Activated naive CD4-positive, alpha-beta T cell treated with anti-CD3 and anti-CD28 coated beads, Interleukin-2, amount 10 ng/mL, durations not matched to agents 7 days and 5 days (primary cell): ENCODE data around the gene OST4.
"Not testable (repeated sequence)": the region's sequence is repeated elsewhere in the genome, so short reads cannot be mapped to it uniquely, and the experiment has no call there.

Experiments
- CTCF ChIA-PET: fragments of 350-600 bp; sonication (Branson Sonifier 250); formaldehyde crosslinking; loops from one replicate; lab custom pipeline; 2021; ENCODE audit warnings: antibody characterized with exemption; lab: Charles Lee
- DNase-seq: peaks from one replicate; pipeline ENCODE4 v3.0.0-alpha.2; 2020
- H3K27ac Mint-ChIP-seq: one replicate; pipeline ENCODE4 v1.8.0; 2021; ENCODE audit warnings: mild to moderate bottlenecking, moderate library complexity, mixed read lengths
- H3K27me3 Mint-ChIP-seq: one replicate; pipeline ENCODE4 v1.8.0; 2021; ENCODE audit warnings: mild to moderate bottlenecking, mixed read lengths
- H3K36me3 Mint-ChIP-seq: one replicate; pipeline ENCODE4 v1.8.0; 2021; ENCODE audit warnings: mixed read lengths
- H3K4me1 Mint-ChIP-seq: one replicate; pipeline ENCODE4 v1.8.0; 2021; ENCODE audit warnings: mixed read lengths
- H3K4me3 Mint-ChIP-seq: one replicate; pipeline ENCODE4 v1.8.0; 2021; ENCODE audit warnings: mild to moderate bottlenecking, moderate library complexity, mixed read lengths
- H3K9me3 Mint-ChIP-seq: one replicate; pipeline ENCODE4 v1.8.0; 2021; ENCODE audit warnings: mixed read lengths

OST4 gene

DNA sequence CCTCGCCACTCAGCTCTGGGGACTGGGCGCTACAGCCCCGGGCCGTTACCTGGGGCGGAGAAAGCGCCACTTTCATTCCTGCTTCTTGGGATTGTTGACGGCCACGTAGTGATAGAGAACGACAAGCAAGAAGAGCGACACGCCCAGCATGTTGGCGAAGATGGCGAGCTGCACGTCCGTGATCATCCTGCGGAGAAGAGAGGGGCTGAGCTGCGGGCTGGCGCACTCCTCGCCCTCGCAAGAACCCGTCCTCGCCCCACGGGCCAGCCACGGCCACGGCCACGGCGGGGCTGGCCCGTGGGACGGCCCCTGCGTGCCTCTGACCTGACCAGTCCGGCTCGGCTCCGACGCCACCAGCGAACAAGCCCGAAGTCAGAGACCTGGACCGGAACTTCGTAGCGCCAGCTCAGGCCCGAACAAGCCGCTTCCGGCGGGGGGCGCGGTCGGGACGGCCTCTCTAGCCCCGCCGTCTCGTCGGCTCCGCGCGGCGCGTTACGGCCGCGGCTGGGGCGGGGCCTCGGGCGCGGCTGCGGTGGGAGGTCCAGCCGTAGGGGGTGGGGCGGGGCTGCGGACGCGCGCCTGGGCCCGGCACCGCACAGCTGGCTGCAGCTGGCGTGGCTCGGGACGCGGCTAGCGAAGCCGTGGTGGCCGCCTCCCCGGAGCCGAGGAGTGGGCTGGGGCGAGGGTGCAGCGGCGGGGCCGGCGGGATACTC is at the start of gene OST4:
OST4 (minus strand) TSS at position 378 of the 713 bp plus-strand sequence.
- CTCF ChIA-PET, result interaction anchor here (1.0 to 1.6 kb wide), 3 partner anchors 10 to 110 kb away, joined by 3 to 6 read pairs (median 5); partner anchors contain the start of gene AGBL5
- H3K9me3 Mint-ChIP-seq, result no peaks in the 10 kb centered on the region
- H3K4me1 Mint-ChIP-seq, result peaks cover 74% of the 10 kb centered on the region
- DNase-seq, result peak; percentile 93
- peaks cover 4% of the 10 kb centered on the region for H3K27me3 Mint-ChIP-seq
- peak within 1 kb of the TSS; percentile 99 for H3K4me3 Mint-ChIP-seq
- peak within 1 kb of the TSS; percentile 98 for H3K27ac Mint-ChIP-seq
- H3K36me3 Mint-ChIP-seq, result peaks cover 36% of the 10 kb centered on the region

DNA sequence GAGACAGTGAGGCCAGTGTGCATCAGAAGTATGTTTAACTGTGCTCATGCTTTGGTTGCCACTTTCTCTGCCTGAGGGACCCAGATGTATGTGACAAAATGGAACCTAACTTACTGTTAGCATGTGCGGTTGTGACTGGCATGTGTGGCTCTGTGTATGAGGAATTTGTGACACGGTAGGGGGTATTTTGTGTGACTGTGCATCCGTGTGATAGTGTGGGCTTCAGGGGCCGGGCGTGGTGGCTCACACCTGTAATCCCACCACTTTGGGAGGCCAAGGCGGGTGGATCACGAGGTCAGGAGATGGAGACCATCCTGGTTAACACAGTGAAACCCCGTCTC is 47.8 kb upstream of the OST4 start:
- CTCF ChIA-PET, DNase-seq, H3K27ac Mint-ChIP-seq, H3K9me3 Mint-ChIP-seq, H3K36me3 Mint-ChIP-seq: not testable (repeated sequence)
- H3K27me3 Mint-ChIP-seq, result peaks cover 72% of the 10 kb centered on the region
- H3K4me1 Mint-ChIP-seq, result peaks cover 22% of the 10 kb centered on the region
- peak overlapping the region; percentile 77 for H3K4me3 Mint-ChIP-seq

DNA sequence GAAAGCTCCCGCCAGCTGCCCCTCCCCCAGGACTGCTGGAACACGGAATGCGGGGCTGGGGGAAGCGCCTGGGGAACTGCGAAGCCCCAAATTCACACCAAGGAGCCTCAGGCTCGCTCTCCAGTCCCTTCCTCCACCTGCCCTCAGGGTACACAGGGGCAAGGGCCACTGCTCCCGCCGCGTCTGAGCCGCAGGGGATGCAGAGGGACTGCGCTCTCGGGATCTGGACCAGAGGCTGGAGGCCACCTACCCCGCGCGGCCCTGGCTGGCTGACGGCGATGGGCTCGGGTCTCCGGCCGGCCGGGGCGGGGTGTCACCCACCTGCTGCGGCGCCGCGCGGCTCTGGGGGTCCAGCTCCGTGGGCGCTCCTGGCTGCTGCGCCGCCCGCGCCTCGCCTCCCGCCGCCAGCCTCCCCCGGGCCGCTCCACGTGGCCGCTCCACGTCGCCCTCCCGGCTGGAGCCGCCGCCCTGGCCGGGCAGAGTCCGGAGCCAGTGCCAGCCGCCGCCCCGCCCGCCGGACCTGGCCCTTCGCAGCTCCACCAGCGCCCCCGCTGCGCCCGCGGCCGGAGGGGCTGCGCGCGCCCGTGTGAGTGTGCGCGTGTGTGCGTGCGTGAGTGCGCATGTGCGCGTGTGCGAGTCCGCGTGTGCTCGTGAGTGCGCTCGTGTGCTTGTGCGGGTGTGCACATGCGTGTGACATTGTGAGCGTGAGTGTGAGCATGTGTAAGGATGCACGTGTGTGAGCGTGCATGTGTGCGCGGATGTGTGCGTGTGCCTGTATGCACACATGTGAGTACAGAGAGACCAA is 47.3 kb upstream of the OST4 start, which contains the start of gene CGREF1:
CGREF1 (minus strand) TSS at position 604 of the 805 bp plus-strand sequence. CDS start 14,762 bp downstream, outside the sequence.
- H3K27me3 Mint-ChIP-seq, result peaks cover 74% of the 10 kb centered on the region
- peak within 1 kb of the TSS; percentile 77 for H3K4me3 Mint-ChIP-seq
- no peaks in the 10 kb centered on the region for H3K36me3 Mint-ChIP-seq
- no peak within 1 kb of the TSS for H3K27ac Mint-ChIP-seq
- peak; percentile 32 for DNase-seq
- no peaks in the 10 kb centered on the region for H3K9me3 Mint-ChIP-seq
- peaks cover 19% of the 10 kb centered on the region for H3K4me1 Mint-ChIP-seq
- CTCF ChIA-PET, result no interaction called here

DNA sequence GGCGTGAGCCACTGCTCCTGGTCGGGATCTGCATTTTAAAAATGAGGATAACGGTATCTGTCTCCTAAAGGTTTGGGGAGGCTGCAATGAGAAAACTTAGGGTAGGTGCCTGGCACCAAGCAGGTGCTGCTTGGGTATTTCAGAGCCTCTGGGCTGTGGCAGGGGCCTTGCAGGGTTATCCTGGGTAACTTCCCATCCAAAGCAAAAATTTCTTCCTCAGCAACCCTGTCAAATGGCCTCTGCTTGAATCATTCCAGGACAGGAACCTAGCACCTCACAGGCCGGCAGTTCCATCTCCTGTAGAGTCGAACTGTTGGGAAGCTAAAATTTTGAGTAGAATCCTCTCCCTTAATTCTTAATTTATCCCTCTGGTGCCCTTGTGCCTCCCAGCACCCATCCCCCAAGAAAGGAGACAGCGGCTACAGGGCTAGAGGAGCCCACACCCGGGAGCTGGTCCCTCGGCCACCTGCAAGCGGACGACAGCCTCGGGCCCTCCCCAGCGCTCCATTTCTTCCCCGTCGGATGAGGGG is 46.6 kb upstream of the OST4 start:
- Mint-ChIP-seq H3K4me3 (peak overlapping the region; percentile 13), H3K27ac (no peak overlapping the region), H3K36me3 (no peaks in the 10 kb centered on the region), H3K27me3 (peaks cover 74% of the 10 kb centered on the region), H3K4me1 (peaks cover 15% of the 10 kb centered on the region), H3K9me3 (no peaks in the 10 kb centered on the region)
- DNase-seq, result no peak
- CTCF ChIA-PET, result interaction anchor here (0.6 kb wide), 1 partner anchor 51 kb away, joined by 5 read pairs; no protein-coding TSS in a partner anchor

DNA sequence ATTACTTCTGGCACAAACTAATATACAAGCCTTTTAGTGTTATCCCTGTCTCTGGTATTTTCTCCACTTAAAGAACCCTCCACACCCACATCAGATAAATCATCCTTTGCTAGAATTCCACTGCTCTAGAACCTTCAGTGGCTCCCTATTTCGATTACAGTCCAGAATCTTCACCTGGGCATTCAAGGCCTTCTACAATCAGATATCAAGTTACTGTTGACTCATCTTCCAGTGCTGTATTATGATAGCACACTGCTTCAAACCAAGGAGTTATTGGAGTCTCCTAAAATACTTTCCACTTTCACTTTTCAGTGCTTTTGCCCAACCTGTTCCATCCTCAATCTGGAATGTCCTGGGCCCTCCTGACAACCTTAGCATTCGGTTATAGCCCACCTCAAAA is 44.1 kb upstream of the OST4 start:
- no peaks in the 10 kb centered on the region for H3K36me3 Mint-ChIP-seq
- no peak overlapping the region for H3K4me3 Mint-ChIP-seq
- no peak overlapping the region for H3K27ac Mint-ChIP-seq
- H3K9me3 Mint-ChIP-seq, result no peaks in the 10 kb centered on the region
- DNase-seq, result no peak
- CTCF ChIA-PET, result interaction anchor here (0.8 to 1.9 kb wide), 2 partner anchors 12 to 15 kb away, joined by 3 to 6 read pairs; no protein-coding TSS in a partner anchor
- H3K27me3 Mint-ChIP-seq, result peaks cover 54% of the 10 kb centered on the region
- peaks cover 13% of the 10 kb centered on the region for H3K4me1 Mint-ChIP-seq

DNA sequence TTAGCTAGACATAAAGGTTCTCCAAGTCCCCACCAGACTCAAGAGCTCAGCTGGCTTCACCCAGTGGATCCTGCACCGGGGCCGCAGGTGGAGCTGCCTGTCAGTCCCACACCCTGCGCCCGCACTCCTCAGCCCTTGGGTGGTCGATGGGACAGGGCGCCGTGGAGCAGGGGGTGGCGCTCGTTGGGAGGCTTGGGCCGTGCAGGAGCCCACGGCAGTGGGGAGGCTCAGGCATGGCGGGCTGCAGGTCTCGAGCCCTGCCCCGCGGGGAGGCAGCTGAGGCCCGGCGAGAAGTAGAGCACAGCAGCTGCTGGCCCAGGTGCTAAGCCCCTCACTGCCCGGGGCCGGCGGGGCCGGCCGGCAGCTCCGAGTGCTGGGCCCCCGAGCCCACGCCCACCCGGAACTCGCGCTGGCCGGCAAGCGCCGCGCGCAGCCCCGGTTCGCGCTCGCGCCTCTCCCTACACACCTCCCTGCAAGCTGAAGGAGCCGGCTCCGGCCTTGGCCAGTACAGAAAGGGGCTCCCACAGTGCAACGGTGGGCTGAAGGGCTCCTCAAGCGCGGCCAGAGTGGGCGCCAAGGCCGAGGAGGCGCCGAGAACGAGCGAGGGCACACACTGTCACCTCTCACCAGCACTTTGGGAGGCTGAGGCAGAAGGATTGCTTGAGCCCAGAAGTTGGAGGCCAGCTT is 40.1 kb upstream of the OST4 start:
- H3K4me1 Mint-ChIP-seq, H3K4me3 Mint-ChIP-seq, H3K36me3 Mint-ChIP-seq, DNase-seq, H3K9me3 Mint-ChIP-seq, CTCF ChIA-PET, H3K27ac Mint-ChIP-seq: not testable (repeated sequence)
- peaks cover 28% of the 10 kb centered on the region for H3K27me3 Mint-ChIP-seq

DNA sequence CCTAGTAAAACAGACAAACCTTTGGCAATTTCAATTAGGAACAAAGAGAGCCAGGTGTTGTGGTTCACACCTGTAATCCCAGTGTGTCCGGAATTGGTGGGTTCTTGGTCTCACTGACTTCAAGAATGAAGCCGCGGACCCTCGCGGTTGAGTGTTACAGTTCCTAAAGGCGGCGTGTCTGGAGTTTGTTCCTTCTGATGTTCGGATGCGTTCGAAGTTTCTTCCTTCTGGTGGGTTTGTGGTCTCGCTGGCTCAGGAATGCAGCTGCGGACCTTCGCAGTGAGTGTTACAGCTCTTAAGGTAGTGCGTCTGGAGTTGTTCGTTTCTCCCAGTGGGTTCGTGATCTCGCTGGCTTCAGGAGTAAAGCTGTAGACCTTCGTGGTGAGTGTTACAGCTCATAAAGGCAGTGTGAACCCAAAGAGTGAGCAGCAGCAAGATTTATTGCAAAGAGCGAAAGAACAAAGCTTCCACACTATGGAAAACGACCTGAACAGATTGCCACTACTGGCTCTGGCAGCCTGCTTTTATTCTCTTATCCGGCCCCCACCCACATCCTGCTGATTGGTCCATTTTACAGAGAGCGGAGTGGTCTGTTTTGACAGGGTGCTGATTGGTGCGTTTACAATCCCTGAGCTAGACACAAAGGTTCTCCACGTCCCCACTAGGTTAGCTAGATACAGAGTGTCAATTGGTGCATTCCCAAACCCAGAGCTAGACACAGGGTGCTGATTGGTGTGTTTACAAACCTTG is 39.3 kb upstream of the OST4 start:
- peaks cover 28% of the 10 kb centered on the region for H3K27me3 Mint-ChIP-seq
- DNase-seq, H3K9me3 Mint-ChIP-seq, H3K4me3 Mint-ChIP-seq, CTCF ChIA-PET, H3K4me1 Mint-ChIP-seq, H3K27ac Mint-ChIP-seq, H3K36me3 Mint-ChIP-seq: not testable (repeated sequence)

DNA sequence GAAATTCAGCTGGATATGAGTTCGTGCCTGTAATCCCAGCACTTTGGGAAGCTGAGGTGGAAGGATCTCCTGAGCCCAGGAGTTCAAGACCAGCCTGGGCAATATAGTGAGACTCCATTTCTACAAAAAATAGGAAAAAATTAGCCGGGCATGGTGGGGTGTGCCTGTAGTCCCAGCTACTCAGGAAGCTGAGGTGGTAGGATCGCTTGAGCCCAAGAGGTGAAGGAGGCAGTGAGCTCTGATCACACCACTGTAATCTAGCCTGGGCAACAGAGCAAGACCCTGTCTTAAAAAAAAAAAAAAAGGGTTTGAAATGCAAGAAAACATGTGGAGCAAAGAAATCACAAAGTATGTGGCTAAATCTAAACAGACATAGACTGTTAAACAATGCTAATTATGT is 37.6 kb upstream of the OST4 start:
- H3K9me3 Mint-ChIP-seq, result no peaks in the 10 kb centered on the region
- CTCF ChIA-PET, result no interaction called here
- DNase-seq, result no peak
- H3K27ac Mint-ChIP-seq, result no peak overlapping the region
- no peaks in the 10 kb centered on the region for H3K4me1 Mint-ChIP-seq
- no peak overlapping the region for H3K4me3 Mint-ChIP-seq
- no peaks in the 10 kb centered on the region for H3K36me3 Mint-ChIP-seq
- peaks cover 28% of the 10 kb centered on the region for H3K27me3 Mint-ChIP-seq

DNA sequence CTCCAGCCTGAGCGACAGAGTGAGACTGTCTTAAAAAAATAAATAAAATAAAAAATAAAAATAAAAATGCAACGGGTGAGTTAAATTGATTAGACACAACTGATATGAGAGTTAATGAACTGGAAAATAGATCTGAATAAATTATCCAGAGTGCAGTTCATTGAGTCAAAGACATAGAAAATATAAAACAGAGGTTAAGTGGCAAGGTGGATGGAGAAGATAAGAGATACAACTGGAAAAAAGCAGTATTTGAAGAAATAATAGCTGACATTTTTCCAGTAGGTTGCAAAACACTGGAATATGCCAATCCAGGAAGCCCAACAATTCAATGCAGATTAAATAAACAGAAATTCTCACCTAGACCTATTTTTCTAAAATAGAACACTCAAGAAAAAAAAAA is 36.8 kb upstream of the OST4 start:
- no peak overlapping the region for H3K27ac Mint-ChIP-seq
- no peak for DNase-seq
- H3K4me1 Mint-ChIP-seq, result no peaks in the 10 kb centered on the region
- H3K27me3 Mint-ChIP-seq, result peaks cover 25% of the 10 kb centered on the region
- no peaks in the 10 kb centered on the region for H3K36me3 Mint-ChIP-seq
- CTCF ChIA-PET, result no interaction called here
- H3K4me3 Mint-ChIP-seq, result no peak overlapping the region
- H3K9me3 Mint-ChIP-seq, result no peaks in the 10 kb centered on the region

DNA sequence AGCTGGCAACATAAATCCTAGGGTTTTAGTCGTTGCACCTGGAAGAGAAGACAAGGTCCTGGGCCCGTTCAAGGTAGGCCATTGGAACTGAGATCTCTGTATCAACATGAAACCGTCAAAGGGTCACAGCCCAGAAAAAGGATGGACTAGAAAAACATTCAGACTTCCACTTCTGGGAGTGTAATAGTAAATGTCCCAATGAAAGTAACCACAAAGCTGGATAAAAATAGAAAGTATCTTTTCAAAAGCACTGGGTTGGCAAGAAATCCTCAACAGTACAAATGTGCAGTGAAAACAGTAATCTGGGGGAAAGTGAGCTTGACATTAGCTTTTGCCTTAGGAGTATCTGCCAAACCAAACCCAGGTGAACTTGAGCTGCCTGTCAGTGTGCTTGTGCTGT is 34.5 kb upstream of the OST4 start:
- H3K27me3 Mint-ChIP-seq, result peaks cover 19% of the 10 kb centered on the region
- no peaks in the 10 kb centered on the region for H3K9me3 Mint-ChIP-seq
- no peak for DNase-seq
- H3K4me3 Mint-ChIP-seq, result no peak overlapping the region
- H3K36me3 Mint-ChIP-seq, result no peaks in the 10 kb centered on the region
- no peaks in the 10 kb centered on the region for H3K4me1 Mint-ChIP-seq
- CTCF ChIA-PET, result interaction anchor here (1.7 kb wide), 1 partner anchor 9 kb away, joined by 3 read pairs; no protein-coding TSS in a partner anchor
- no peak overlapping the region for H3K27ac Mint-ChIP-seq

DNA sequence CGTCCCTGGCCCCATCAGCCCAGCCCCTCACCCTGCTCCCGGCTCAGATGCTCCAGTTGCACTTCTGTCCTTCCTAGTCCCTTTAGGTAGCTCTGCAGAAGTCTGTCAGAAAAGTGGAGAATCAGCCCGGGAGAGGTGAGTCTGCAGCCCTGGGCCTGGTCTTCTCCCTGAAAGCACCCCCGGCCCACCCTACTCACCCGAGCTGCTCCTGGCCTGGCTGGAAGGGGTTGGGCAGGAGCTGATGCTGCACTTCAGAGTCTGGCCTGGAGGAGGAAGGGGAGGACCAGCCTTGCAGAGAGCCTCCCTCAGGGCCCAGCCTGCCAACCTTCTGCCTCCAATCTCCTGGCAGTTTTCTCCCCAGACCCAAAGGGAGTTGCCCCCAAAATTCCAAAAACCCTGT is 30.9 kb upstream of the OST4 start:
- Mint-ChIP-seq H3K9me3 (no peaks in the 10 kb centered on the region), H3K27me3 (peaks cover 10% of the 10 kb centered on the region), H3K27ac (no peak overlapping the region), H3K36me3 (no peaks in the 10 kb centered on the region), H3K4me3 (no peak overlapping the region), H3K4me1 (no peaks in the 10 kb centered on the region)
- no peak for DNase-seq
- CTCF ChIA-PET, result interaction anchor here (1.3 to 4.6 kb wide), 2 partner anchors 140 to 177 kb away, joined by 3 to 28 read pairs; partner anchors contain the start of gene TRIM54

DNA sequence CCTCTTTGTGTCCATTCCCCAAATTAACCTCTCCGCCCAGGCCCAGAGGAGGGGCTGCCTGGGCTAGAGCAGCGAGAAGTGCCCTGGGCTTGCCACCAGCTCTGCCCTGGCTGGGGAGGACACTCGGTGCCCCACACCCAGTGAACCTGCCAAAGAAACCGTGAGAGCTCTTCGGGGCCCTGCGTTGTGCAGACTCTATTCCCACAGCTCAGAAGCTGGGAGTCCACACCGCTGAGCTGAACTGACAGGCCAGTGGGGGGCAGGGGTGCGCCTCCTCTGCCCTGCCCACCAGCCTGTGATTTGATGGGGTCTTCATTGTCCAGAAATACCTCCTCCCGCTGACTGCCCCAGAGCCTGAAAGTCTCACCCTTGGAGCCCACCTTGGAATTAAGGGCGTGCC is 28.6 kb upstream of the OST4 start:
- H3K36me3 Mint-ChIP-seq, result no peaks in the 10 kb centered on the region
- DNase-seq, result no peak
- no peak overlapping the region for H3K27ac Mint-ChIP-seq
- H3K27me3 Mint-ChIP-seq, result peaks cover 5% of the 10 kb centered on the region
- H3K9me3 Mint-ChIP-seq, result no peaks in the 10 kb centered on the region
- CTCF ChIA-PET, result interaction anchor here (0.9 to 4.6 kb wide), 7 partner anchors 15 to 203 kb away, joined by 3 to 28 read pairs (median 6); partner anchors contain the start of genes ABHD1 and TRIM54
- H3K4me3 Mint-ChIP-seq, result no peak overlapping the region
- H3K4me1 Mint-ChIP-seq, result peaks cover 13% of the 10 kb centered on the region

DNA sequence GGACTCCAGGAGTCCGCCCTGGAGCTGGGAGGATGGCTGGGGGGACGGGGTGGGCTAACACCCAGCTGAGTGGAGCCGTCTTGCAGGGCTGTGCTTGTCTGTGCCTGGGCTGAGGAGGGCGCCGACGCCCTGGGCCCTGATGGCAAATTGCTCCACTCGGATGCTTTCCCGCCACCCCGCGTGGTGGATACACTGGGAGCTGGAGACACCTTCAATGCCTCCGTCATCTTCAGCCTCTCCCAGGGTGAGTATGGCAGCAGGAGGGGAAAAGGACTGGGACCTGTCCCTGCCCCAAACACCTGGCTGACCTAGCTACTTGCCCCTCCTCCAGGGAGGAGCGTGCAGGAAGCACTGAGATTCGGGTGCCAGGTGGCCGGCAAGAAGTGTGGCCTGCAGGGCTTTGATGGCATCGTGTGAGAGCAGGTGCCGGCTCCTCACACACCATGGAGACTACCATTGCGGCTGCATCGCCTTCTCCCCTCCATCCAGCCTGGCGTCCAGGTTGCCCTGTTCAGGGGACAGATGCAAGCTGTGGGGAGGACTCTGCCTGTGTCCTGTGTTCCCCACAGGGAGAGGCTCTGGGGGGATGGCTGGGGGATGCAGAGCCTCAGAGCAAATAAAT is 28.0 kb upstream of the OST4 start:
- Mint-ChIP-seq H3K36me3 (no peaks in the 10 kb centered on the region), H3K27ac (no peak overlapping the region), H3K9me3 (no peaks in the 10 kb centered on the region), H3K27me3 (peaks cover 5% of the 10 kb centered on the region), H3K4me3 (no peak overlapping the region), H3K4me1 (peaks cover 13% of the 10 kb centered on the region)
- DNase-seq, result no peak
- CTCF ChIA-PET, result interaction anchor here (0.8 to 4.6 kb wide), 10 partner anchors 15 to 204 kb away, joined by 3 to 28 read pairs (median 5); partner anchors contain the start of genes ABHD1, AGBL5, PREB and TRIM54
